Measurements from ENCODE around the gene GCSAM.

The GCSAM gene

DNA sequence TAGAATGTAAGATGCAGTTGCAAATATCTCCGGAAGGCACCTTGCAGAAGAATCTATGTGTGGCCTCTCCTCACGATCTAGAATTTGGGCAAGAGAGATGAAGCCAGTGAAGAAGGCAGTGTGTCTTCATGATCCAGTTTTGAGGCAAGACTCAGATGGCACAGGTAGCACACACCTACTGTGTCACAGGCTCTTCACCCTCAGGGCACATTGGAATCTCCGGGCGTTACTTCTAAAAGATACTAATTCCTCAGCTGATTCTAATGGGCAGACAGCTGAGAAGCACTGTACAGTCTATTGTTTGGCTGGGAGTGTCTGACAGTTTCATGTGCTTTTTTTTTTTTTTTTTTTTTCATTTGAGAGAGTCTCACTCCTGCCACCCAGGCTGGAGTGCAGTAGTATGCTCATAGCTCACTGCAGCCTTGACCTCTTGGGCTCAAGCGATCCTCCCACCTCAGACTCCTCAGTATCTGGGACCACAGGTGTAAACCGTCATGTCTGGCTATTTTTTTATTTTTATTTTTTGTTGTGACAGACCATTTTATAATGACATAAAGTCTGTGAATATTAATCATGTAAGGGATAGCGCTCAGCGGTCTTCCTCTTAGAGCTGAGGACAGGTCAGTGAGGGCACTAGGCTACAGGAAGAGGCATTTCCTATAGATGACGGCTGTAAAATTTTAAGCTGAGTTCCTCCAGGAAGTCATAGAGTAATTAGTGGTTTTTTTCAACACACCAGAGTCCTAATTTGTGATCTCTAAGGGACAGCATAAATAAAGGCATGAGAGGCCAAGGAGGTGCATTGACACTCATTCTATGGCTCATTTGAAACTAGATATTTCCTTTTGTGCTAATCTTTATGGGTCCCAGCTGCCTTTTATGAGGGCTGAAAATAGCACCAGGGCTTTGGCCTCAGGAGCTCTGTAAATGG is 42.8 kb downstream of the GCSAM start:
- no peak for DNase-seq (ENCODE audit: extremely low read depth, low read depth)
- no peak for TF ChIP-seq CTCF (IDR thresholded peaks at IDR 0.05; ENCODE audit: low read depth, low read length)

DNA sequence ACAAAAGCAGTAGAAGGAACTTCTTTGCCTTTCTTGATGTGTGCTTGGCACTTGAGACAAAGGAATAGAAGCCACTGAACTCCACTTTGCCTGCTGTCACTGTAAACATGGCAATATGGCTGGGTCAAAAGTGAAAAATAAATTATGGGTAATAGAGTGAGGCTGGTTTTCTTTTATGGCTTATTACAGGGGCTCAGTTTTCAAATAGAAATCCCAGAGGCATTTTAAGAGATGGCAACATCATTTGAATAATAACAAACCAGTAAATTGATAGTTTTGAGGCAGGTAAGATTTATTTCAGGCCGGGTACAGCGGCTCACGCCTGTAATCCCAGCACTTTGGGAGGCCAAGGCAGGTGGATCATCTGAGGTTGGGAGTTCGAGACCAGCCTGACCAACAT is 44.1 kb downstream of the GCSAM start:
- no peak for DNase-seq (ENCODE audit: extremely low read depth, low read depth)

GRCh38 chr3:112087746-112088145 is 45.3 kb downstream of the GCSAM start:
- TF ChIP-seq CTCF (IDR thresholded peaks at IDR 0.05; ENCODE audit: low read depth, low read length) = no peak
- no peak for DNase-seq (ENCODE audit: extremely low read depth, low read depth)

More for the DNA sequence above, 44.1 kb downstream of the GCSAM start:
- TF ChIP-seq CTCF (IDR thresholded peaks at IDR 0.05; ENCODE audit: low read depth, low read length) = no peak

DNA sequence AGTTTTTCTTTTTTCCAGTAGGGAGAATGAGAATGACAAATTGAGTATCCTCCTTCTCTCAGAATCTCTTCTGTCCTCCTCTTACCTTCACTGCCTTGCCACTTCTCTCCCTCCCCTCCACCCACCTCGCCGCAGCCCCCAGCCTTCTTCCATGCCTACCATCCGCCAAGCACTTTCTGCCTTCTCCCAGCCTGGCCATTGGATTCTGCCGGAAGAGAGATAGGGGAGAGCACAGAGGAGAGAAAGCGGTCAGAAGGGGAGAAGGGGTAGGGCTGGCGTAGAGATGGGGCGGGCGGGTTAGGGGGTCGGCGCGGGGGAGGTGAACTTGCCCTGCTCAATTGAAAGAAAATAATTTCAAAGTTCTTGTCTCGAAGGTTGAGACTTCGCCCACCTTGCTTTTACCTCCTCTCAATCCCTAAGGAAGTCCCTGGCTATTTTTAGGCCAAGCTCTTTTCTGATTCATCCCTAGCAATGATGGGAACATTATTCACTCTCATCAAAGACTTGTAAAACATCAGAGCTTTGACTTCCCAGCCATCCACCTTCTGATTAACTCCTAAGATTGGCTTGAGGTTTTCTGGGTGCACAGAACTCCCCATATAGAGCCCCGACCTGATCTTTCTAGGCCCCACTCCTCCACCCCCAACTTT is 46.0 kb downstream of the GCSAM start:
- no peak for TF ChIP-seq CTCF (IDR thresholded peaks at IDR 0.05; ENCODE audit: low read depth, low read length)
- DNase-seq (ENCODE audit: extremely low read depth, low read depth) = no peak

GRCh38 chr3:112086076-112086854 is 46.8 kb downstream of the GCSAM start, which contains the start of gene C3orf52:
Gene C3orf52, plus strand, starts transcription at chr3:112086389. Its CDS starts 19 bp downstream, at chr3:112086408.
- TF ChIP-seq CTCF (IDR thresholded peaks at IDR 0.05; ENCODE audit: low read depth, low read length) = no peak
- DNase-seq (ENCODE audit: extremely low read depth, low read depth) = no peak

DNA sequence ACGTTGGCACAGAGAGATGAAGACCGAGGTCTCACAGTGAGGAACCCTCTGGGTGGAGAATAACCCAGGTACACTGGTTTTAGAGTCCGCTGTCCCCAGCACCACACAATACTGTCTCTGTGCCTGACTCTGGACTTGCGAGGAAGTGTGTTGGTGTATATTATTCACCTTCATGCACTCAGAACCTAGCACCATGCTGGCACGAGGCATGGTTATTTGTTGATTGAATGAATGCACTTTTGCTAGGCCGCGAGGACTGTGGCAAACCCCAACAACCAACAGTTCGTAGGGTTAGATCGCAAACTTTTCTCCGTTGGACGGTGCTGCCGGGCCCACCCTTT is 47.3 kb downstream of the GCSAM start:
- DNase-seq (ENCODE audit: extremely low read depth, low read depth) = no peak

More for the DNA sequence above, 47.3 kb downstream of the GCSAM start:
- TF ChIP-seq CTCF (IDR thresholded peaks at IDR 0.05; ENCODE audit: low read depth, low read length) = no peak
